Thyroid gland (tissue), 4 donors: ENCODE measurements around the gene SLC50A1. TPM values are rescaled to one million over a fixed set of nuclear protein-coding genes. Genes with fewer than 3 reads are reported as not detected.

ENCODE experiments used
- DNase-seq, 2 donors: peaks; one replicate each; pipeline ENCODE4 v3.0.0-alpha.2; 2019
- H3K27ac ChIP-seq, 3 donors: fragments of 200-600 bp; sonication (generic); 1 replicate in 2 of 3; 2 replicates in 1 of 3; pipeline ENCODE4 v1.5.1; 2016 to 2019; ENCODE audit warnings: mild to moderate bottlenecking in 1 of 3, moderate library complexity in 1 of 3
- H3K27me3 ChIP-seq: fragments of 200-600 bp; sonication (generic); one replicate; pipeline ENCODE4 v1.5.1; 2019
- H3K36me3 ChIP-seq, 2 donors: fragments of 200-600 bp; sonication (generic); one replicate each; pipeline ENCODE4 v1.5.1; 2016 to 2019
- H3K4me1 ChIP-seq, 2 donors: fragments of 200-600 bp; sonication (generic); one replicate each; pipeline ENCODE4 v1.5.1; 2017 to 2019
- H3K4me3 ChIP-seq, 3 donors: fragments of 200-600 bp; sonication (generic); replicated peaks in 1 of 3; 1 replicate in 2 of 3; 2 replicates in 1 of 3; pipeline ENCODE4 v1.5.1; 2016; ENCODE audit warnings: mild to moderate bottlenecking in 1 of 3
- H3K9me3 ChIP-seq: fragments of 200-600 bp; sonication (generic); one replicate; pipeline ENCODE4 v1.5.1; 2017
- CTCF ChIP-seq, 6 experiments: fragments of 200-600 bp in 3 of 6; fragments of 450-650 bp in 3 of 6; sonication (generic) in 3 of 6; IDR thresholded peaks; one replicate each; pipeline ENCODE4 v1.5.1; 2016 to 2019; ENCODE audit warnings: antibody characterized with exemption in 6 of 6, mild to moderate bottlenecking in 2 of 6, inconsistent platforms in 1 of 6, moderate library complexity in 1 of 6
- POLR2A ChIP-seq, 2 donors: fragments of 450-650 bp; IDR thresholded peaks; one replicate each; pipeline ENCODE4 v1.6.1; 2017; ENCODE audit warnings: antibody characterized with exemption in 2 of 2, mild to moderate bottlenecking in 2 of 2, moderate library complexity in 1 of 2
- WGBS, 2 donors: methylation state at CpG; one replicate each; pipeline ENCODE4 v1.1.5; 2017; 5-methylcytosine and 5-hydroxymethylcytosine counted together
- intact Hi-C: fragments of 100-400 bp; cut with DNase I; formaldehyde crosslinking; loops from one replicate; pipeline ENCODE4 v1.15.1; 2023
- total RNA-seq, 4 donors: library from RNA; depleted of rRNA; stranded (reverse); fragments of >200 nt; gene quantifications; one replicate each; pipeline ENCODE4 v1.2.3, GENCODE V29; 2016

The SLC50A1 gene
- total RNA-seq, 4 donors from 2014 or later: 30.9 to 42.2 (median 32.7) TPM

GRCh38 chr1:155137154-155137949 lies 1.7 kb downstream of the SLC50A1 start:
- intact Hi-C loops: no loop called here

GRCh38 chr1:155139895-155140629 lies 4.4 kb downstream of the SLC50A1 start, which contains the start of gene DPM3:
DPM3 (minus strand) TSS chr1:155140531; CDS start chr1:155140240, 291 bp downstream.
- H3K27me3 ChIP-seq: no peaks in the 10 kb centered on the region
- peaks cover 17 to 24% of the 10 kb centered on the region in 2 donors for H3K4me1 ChIP-seq
- peak within 1 kb of the TSS; percentile 37 to 72 (median 62) for H3K4me3 ChIP-seq
- peak; percentile 87 to 91 for DNase-seq
- H3K9me3 ChIP-seq: no peaks in the 10 kb centered on the region
- peak within 1 kb of the TSS; percentile 46 to 80 (median 64) for H3K27ac ChIP-seq
- 1 to 2% methylated on average over 33 to 38 of the region's 42 CpGs for WGBS, 2 donors
- TF ChIP-seq POLR2A (IDR thresholded peaks at IDR 0.05): peak; percentile 54 to 76
- peak in 1 of 6 experiments; percentile 7 for TF ChIP-seq CTCF (IDR thresholded peaks at IDR 0.05)
- intact Hi-C loops: no loop called here
- H3K36me3 ChIP-seq: no peaks in the 10 kb centered on the region

More at GRCh38 chr1:155137154-155137949, 1.7 kb downstream of the SLC50A1 start:
- Histone ChIP-seq H3K27me3 (no peaks in the 10 kb centered on the region), H3K36me3 (peaks cover 23 to 25% of the 10 kb centered on the region in 2 donors), H3K9me3 (no peaks in the 10 kb centered on the region), H3K27ac (peak overlapping the region in 1 of 3 donors; percentile 98), H3K4me1 (peaks cover 31 to 51% of the 10 kb centered on the region in 2 donors), H3K4me3 (no peak overlapping the region)
- DNase-seq: no peak
- no peak for TF ChIP-seq POLR2A (IDR thresholded peaks at IDR 0.05)
- TF ChIP-seq CTCF (IDR thresholded peaks at IDR 0.05): no peak
- WGBS, 2 donors: 79 to 89% methylated on average over 6 of the region's 6 CpGs

- intact Hi-C loops: no loop called here
- H3K27ac ChIP-seq: no peak overlapping the region
These were observed 4.9 kb downstream of the SLC50A1 start for GRCh38 chr1:155140630-155140953.

GRCh38 chr1:155141749-155142148 lies 6.1 kb downstream of the SLC50A1 start:
- 87 to 88% methylated on average over 7 of the region's 7 CpGs for WGBS, 2 donors
- TF ChIP-seq CTCF (IDR thresholded peaks at IDR 0.05) (no peak), POLR2A (IDR thresholded peaks at IDR 0.05) (no peak)
- H3K27me3 ChIP-seq: no peaks in the 10 kb centered on the region

More at GRCh38 chr1:155140630-155140953, 4.9 kb downstream of the SLC50A1 start:
- Histone ChIP-seq H3K36me3 (no peaks in the 10 kb centered on the region), H3K9me3 (no peaks in the 10 kb centered on the region), H3K27me3 (no peaks in the 10 kb centered on the region), H3K4me1 (peaks cover 15 to 22% of the 10 kb centered on the region in 2 donors), H3K4me3 (peak overlapping the region; percentile 37 to 72 (median 62))
- WGBS, 2 donors: 6 to 10% methylated on average over 9 to 11 of the region's 11 CpGs
- TF ChIP-seq POLR2A (IDR thresholded peaks at IDR 0.05) (no peak), CTCF (IDR thresholded peaks at IDR 0.05) (no peak)
- DNase-seq: no peak

More at GRCh38 chr1:155141749-155142148, 6.1 kb downstream of the SLC50A1 start:
- DNase-seq: no peak
- H3K27ac ChIP-seq: no peak overlapping the region
- peaks cover 13 to 19% of the 10 kb centered on the region in 2 donors for H3K4me1 ChIP-seq
- H3K4me3 ChIP-seq: no peak overlapping the region
- H3K9me3 ChIP-seq: no peaks in the 10 kb centered on the region
- intact Hi-C loops: no loop called here
- H3K36me3 ChIP-seq: no peaks in the 10 kb centered on the region
